Measurements from ENCODE around the gene ALOX5. TPM values are rescaled to one million over a fixed set of nuclear protein-coding genes. Genes with fewer than 3 reads are reported as not detected.

Gene ALOX5
- total RNA-seq, 1 experiment from 2014 or later, result 0.11 TPM

DNA sequence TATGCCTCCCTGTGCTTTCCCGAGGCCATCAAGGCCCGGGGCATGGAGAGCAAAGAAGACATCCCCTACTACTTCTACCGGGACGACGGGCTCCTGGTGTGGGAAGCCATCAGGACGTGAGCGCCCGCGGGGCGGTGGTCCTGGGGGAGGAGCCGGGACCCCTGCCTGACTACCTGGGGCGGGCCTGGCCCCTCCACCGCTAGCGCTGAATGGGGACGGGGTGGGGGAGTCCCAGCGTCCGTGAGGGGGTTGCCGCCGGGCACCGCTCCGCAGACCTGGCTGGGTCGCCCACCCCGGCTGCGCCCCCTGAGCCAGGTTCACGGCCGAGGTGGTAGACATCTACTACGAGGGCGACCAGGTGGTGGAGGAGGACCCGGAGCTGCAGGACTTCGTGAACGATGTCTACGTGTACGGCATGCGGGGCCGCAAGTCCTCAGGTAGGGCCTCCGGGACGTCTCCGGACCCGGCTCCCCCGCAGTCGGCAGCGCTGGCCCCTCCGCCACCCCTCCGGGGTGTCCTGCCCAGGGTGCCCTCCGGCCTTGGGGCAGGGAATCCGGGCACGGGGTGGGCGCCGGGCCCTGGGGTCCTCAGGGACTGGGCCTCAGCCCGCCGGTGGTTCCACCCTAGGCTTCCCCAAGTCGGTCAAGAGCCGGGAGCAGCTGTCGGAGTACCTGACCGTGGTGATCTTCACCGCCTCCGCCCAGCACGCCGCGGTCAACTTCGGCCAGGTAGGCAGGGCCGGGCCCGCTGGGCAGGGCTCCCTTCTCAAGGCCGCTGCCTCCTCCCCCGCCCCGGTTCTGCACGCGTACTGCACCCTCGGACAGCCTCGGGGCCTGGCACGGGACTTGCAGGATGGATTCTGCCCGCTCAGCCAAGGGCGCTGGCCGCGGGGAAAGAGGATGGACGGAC lies 69.3 kb downstream of the ALOX5 start:
- Histone ChIP-seq H3K27ac (ENCODE audit: low read length) (no peak overlapping the region), H3K4me3 (ENCODE audit: low read length) (no peak overlapping the region), H3K9ac (ENCODE audit: low read length) (no peak overlapping the region), H3F3A (ENCODE audit: low read length, unreplicated experiment) (no peaks in the 10 kb centered on the region), H3K27me3 (ENCODE audit: low read length) (no peaks in the 10 kb centered on the region), H2AFZ (ENCODE audit: low read length) (no peak overlapping the region), H3K9me2 (replicated peaks; ENCODE audit: low read length) (no peaks in the 10 kb centered on the region), H3K36me3 (ENCODE audit: low read depth, low read length) (no peaks in the 10 kb centered on the region), H3K79me2 (ENCODE audit: low read length) (no peaks in the 10 kb centered on the region), H3K4me1 (ENCODE audit: insufficient read depth, low read length) (no peaks in the 10 kb centered on the region), H3K4me2 (ENCODE audit: low read length) (no peak overlapping the region), H3K9me3 (ENCODE audit: low read length) (no peaks in the 10 kb centered on the region), H4K20me1 (ENCODE audit: low read length) (no peaks in the 10 kb centered on the region)
- DNase-seq (no peak), ATAC-seq (no peak)
- intact Hi-C loops (cut with micrococcal nuclease), result no loop called here
- ChIA-PET POLR2A (ENCODE audit: unreplicated experiment) (no interaction called here), CTCF (no interaction called here)
- BruUV-seq (replicated peaks), result no TSS peak
- TF ChIP-seq EZH2 (IDR thresholded peaks at IDR 0.05; ENCODE audit: low read length, unreplicated experiment) (no peak), EZH2phosphoT487 (IDR thresholded peaks at IDR 0.05; ENCODE audit: borderline replicate concordance, low read length) (no peak)
- TF ChIP-seq, protein P1, sequence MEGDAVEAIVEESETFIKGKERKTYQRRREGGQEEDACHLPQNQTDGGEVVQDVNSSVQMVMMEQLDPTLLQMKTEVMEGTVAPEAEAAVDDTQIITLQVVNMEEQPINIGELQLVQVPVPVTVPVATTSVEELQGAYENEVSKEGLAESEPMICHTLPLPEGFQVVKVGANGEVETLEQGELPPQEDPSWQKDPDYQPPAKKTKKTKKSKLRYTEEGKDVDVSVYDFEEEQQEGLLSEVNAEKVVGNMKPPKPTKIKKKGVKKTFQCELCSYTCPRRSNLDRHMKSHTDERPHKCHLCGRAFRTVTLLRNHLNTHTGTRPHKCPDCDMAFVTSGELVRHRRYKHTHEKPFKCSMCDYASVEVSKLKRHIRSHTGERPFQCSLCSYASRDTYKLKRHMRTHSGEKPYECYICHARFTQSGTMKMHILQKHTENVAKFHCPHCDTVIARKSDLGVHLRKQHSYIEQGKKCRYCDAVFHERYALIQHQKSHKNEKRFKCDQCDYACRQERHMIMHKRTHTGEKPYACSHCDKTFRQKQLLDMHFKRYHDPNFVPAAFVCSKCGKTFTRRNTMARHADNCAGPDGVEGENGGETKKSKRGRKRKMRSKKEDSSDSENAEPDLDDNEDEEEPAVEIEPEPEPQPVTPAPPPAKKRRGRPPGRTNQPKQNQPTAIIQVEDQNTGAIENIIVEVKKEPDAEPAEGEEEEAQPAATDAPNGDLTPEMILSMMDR (conservative IDR thresholded peaks at IDR 0.05; ENCODE audit: low read depth, low read length), result no peak

- H3K27me3 ChIP-seq (ENCODE audit: low read length), result no peaks in the 10 kb centered on the region
- no peaks in the 10 kb centered on the region for H4K20me1 ChIP-seq (ENCODE audit: low read length)
- H3K79me2 ChIP-seq (ENCODE audit: low read length), result no peaks in the 10 kb centered on the region
- no TSS peak for BruUV-seq (replicated peaks)
- no peak for TF ChIP-seq EZH2 (IDR thresholded peaks at IDR 0.05; ENCODE audit: low read length, unreplicated experiment)
- POLR2A ChIA-PET (ENCODE audit: unreplicated experiment), result no interaction called here
- no peak overlapping the region for H3K4me2 ChIP-seq (ENCODE audit: low read length)
- H2AFZ ChIP-seq (ENCODE audit: low read length), result no peak overlapping the region
- intact Hi-C loops (cut with micrococcal nuclease), result no loop called here
- H3K4me1 ChIP-seq (ENCODE audit: insufficient read depth, low read length), result no peaks in the 10 kb centered on the region
- no peaks in the 10 kb centered on the region for H3K9me3 ChIP-seq (ENCODE audit: low read length)
- no peaks in the 10 kb centered on the region for H3F3A ChIP-seq (ENCODE audit: low read length, unreplicated experiment)
- no peak for DNase-seq
- no peak overlapping the region for H3K9ac ChIP-seq (ENCODE audit: low read length)
- no peaks in the 10 kb centered on the region for H3K9me2 ChIP-seq (replicated peaks; ENCODE audit: low read length)
- ATAC-seq, result no peak
- no peaks in the 10 kb centered on the region for H3K36me3 ChIP-seq (ENCODE audit: low read depth, low read length)
- no peak overlapping the region for H3K4me3 ChIP-seq (ENCODE audit: low read length)
- CTCF ChIA-PET, result no interaction called here
- H3K27ac ChIP-seq (ENCODE audit: low read length), result no peak overlapping the region
These were observed 70.0 kb downstream of the ALOX5 start for GRCh38 chr10:45444022-45444421.

DNA sequence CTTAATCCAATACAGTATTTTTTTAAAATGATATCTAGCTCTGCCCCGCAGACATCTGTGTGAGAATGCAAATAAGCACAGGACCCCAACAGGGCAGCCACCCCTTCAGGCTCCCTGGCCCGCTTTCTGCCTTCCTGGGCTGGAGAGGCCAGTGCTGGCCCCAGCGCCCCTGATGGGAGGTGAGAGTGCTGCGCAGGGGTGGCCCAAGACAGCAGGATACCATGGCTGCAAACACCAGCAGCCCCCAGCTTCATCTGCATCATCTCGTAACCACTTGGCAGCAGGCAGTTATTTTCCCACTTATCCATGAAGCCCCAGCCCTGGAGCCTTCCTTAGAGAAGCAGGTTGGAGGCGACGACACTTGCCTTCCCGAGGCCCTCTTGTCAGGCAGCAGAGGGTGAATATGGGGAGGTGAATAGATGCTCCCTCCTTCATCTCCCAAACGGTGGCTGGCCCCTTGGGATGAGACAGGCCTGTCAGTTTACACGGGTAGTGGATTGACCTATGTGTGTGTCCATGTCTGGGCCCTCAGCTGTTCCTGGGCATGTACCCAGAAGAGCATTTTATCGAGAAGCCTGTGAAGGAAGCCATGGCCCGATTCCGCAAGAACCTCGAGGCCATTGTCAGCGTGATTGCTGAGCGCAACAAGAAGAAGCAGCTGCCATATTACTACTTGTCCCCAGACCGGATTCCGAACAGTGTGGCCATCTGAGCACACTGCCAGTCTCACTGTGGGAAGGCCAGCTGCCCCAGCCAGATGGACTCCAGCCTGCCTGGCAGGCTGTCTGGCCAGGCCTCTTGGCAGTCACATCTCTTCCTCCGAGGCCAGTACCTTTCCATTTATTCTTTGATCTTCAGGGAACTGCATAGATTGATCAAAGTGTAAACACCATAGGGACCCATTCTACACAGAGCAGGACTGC lies 71.2 kb downstream of the ALOX5 start:
- H3K4me2 ChIP-seq (ENCODE audit: low read length), result no peak overlapping the region
- H3K9ac ChIP-seq (ENCODE audit: low read length), result no peak overlapping the region
- no peak overlapping the region for H2AFZ ChIP-seq (ENCODE audit: low read length)
- ChIA-PET CTCF (no interaction called here), POLR2A (ENCODE audit: unreplicated experiment) (no interaction called here)
- H3K9me2 ChIP-seq (replicated peaks; ENCODE audit: low read length), result no peaks in the 10 kb centered on the region
- BruUV-seq (replicated peaks), result no TSS peak
- TF ChIP-seq, protein P1 (conservative IDR thresholded peaks at IDR 0.05; ENCODE audit: low read depth, low read length), result no peak
- no peak for TF ChIP-seq EZH2phosphoT487 (IDR thresholded peaks at IDR 0.05; ENCODE audit: borderline replicate concordance, low read length)
- TF ChIP-seq EZH2 (IDR thresholded peaks at IDR 0.05; ENCODE audit: low read length, unreplicated experiment), result no peak
- H3K9me3 ChIP-seq (ENCODE audit: low read length), result no peaks in the 10 kb centered on the region
- H3K79me2 ChIP-seq (ENCODE audit: low read length), result no peaks in the 10 kb centered on the region
- no peaks in the 10 kb centered on the region for H4K20me1 ChIP-seq (ENCODE audit: low read length)
- intact Hi-C loops (cut with micrococcal nuclease), result no loop called here
- H3K4me1 ChIP-seq (ENCODE audit: insufficient read depth, low read length), result no peaks in the 10 kb centered on the region
- no peak overlapping the region for H3K4me3 ChIP-seq (ENCODE audit: low read length)
- no peak overlapping the region for H3K27ac ChIP-seq (ENCODE audit: low read length)
- no peaks in the 10 kb centered on the region for H3K36me3 ChIP-seq (ENCODE audit: low read depth, low read length)
- DNase-seq (no peak), ATAC-seq (no peak)
- no peaks in the 10 kb centered on the region for H3F3A ChIP-seq (ENCODE audit: low read length, unreplicated experiment)
- no peaks in the 10 kb centered on the region for H3K27me3 ChIP-seq (ENCODE audit: low read length)
